ENCODE measurements around the gene FAM217B.

DNA sequence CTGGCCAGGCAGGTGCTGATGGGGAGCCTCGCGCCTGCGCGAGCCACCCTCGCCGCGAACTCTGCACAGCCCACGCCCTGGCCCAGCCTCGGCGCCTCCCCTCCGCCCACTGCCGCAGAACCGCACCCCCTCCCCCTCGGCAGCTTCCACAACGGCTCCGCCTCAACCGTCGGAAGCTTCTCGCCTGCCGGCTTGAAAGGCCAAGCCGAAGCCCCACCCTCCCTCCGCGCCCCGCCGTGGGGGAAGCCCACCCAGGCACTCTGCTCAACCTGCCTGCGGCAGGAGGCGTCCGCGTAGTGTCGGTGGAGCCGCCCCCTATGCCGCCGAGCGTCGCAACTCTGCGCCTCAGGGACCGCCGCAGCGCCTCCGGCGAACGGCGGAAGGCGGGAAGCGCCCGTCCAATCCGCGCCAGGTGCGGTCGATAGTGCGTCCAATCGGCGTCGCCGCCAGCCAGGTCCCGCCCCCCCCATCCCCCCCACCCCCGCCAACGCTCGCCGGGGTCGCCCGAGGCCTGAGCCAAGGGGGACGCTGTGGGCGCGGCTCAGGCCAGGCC lies 6.8 kb upstream of the FAM217B start, which contains the start of gene SYCP2:
- TF ChIP-seq, protein P1, sequence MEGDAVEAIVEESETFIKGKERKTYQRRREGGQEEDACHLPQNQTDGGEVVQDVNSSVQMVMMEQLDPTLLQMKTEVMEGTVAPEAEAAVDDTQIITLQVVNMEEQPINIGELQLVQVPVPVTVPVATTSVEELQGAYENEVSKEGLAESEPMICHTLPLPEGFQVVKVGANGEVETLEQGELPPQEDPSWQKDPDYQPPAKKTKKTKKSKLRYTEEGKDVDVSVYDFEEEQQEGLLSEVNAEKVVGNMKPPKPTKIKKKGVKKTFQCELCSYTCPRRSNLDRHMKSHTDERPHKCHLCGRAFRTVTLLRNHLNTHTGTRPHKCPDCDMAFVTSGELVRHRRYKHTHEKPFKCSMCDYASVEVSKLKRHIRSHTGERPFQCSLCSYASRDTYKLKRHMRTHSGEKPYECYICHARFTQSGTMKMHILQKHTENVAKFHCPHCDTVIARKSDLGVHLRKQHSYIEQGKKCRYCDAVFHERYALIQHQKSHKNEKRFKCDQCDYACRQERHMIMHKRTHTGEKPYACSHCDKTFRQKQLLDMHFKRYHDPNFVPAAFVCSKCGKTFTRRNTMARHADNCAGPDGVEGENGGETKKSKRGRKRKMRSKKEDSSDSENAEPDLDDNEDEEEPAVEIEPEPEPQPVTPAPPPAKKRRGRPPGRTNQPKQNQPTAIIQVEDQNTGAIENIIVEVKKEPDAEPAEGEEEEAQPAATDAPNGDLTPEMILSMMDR (IDR thresholded peaks at IDR 0.05; ENCODE audit: low read length), result no peak
- no peak for TF ChIP-seq EZH2 (optimal IDR thresholded peaks at IDR 0.05; ENCODE audit: low read depth, low read length)

Measured in MM.1S (cell line).